Heart left ventricle (tissue), 13 donors: ENCODE data around the gene AMN.

ENCODE experiments used
- CTCF ChIP-seq, 12 donors: fragments of 200-600 bp; sonication (generic) in 4 of 12; IDR thresholded peaks; one replicate each; pipeline versions ENCODE4 v1.5.0 to v1.8.0; 2018 to 2022; ENCODE audit warnings: antibody characterized with exemption in 12 of 12, mild to moderate bottlenecking in 5 of 12
- POLR2A ChIP-seq, 2 donors: fragments of 450-650 bp; IDR thresholded peaks; one replicate each; pipeline ENCODE4 v1.6.1; 2017; ENCODE audit warnings: antibody characterized with exemption in 2 of 2, mild to moderate bottlenecking in 2 of 2, moderate library complexity in 2 of 2
- donor health status: ischemic (EF 13 %, LVEDD 7.1; RV severe dilation, severe dysfunction).
- donor health status: DM: no; HTN: yes; CAD: no.
- donor health status: DM: no; HTN: no; CAD: no.
- donor health status: ischemic (EF 25% LVEDD 6.9; RV normal size, moderate dysfunction).
- donor health status: ischemic (EF 25% LVEDD 5.7; RV mildly dilated, moderate dysfunction).
- donor health status: ischemic (EF 35%, LVEDD 5.7; RV mildly dilated, moderate dysfunction).
- donor health status: nonischemic (EF 11% LVEDD 7.7; RV severe dilation, severe dysfunction).
- donor health status: DM: yes; HTN: yes; CAD: no.
- donor health status: PGD.
- donor health status: ischemic (EF 29% LVEDD 5.4; RV normal size, mild dysfunction).
- donor health status: nonischemic (EF 23%, LVEDD 6.1; RV moderate dilation, normal function).

DNA sequence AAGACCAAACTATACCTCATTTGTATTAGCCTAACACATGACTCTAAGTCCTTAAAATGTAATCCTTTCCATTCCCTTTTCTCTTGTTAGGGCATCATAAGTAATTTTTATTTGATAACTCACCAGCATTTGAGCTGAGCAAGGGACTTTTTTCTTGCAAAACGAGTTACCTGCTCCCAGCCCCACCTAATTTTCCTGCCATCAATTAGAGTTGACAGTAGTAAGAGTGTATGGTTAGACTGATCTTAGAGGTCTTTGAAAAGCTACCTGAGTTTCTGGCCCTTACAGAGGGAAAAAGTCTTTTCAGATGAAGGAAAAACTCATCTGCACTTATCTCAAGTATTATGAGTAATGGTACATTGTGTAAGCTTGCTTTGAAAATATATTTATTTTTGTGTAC is 33.7 kb upstream of the AMN start:
- no peak for TF ChIP-seq POLR2A (IDR thresholded peaks at IDR 0.05)
- no peak for TF ChIP-seq CTCF (IDR thresholded peaks at IDR 0.05)
